Neuron (in vitro differentiated cells): ENCODE results near the gene SFXN5.

Source experiments
- H2AFZ ChIP-seq: one replicate; pipeline ENCODE4 v1.6.1; 2013; ENCODE audit warnings: low read depth, mild to moderate bottlenecking, inconsistent platforms, low read length, moderate library complexity
- H3K27me3 ChIP-seq: one replicate; pipeline ENCODE4 v1.6.1; 2013; ENCODE audit warnings: low read length; ENCODE audit not compliant: insufficient read depth
- H3K36me3 ChIP-seq: one replicate; pipeline ENCODE4 v1.6.1; 2013; ENCODE audit warnings: low read length; ENCODE audit not compliant: insufficient read depth
- H3K4me1 ChIP-seq: one replicate; pipeline ENCODE4 v1.6.1; 2013; ENCODE audit warnings: low read length; ENCODE audit not compliant: insufficient read depth
- H3K4me3 ChIP-seq: 2 replicates; pipeline ENCODE4 v1.5.1; 2013; ENCODE audit warnings: mild to moderate bottlenecking, low read length, moderate library complexity
- H3K9me3 ChIP-seq: one replicate; pipeline ENCODE4 v1.6.1; 2013; ENCODE audit warnings: low read length

The SFXN5 gene

GRCh38 chr2:72955228-72956049, 116.1 kb downstream of the SFXN5 start:
- Histone ChIP-seq H3K36me3 (no peaks in the 10 kb centered on the region), H2AFZ (no peak overlapping the region), H3K9me3 (no peaks in the 10 kb centered on the region), H3K4me3 (no peak overlapping the region), H3K4me1 (peaks cover 13% of the 10 kb centered on the region), H3K27me3 (no peaks in the 10 kb centered on the region)

GRCh38 chr2:72954376-72955227, 116.9 kb downstream of the SFXN5 start:
- Histone ChIP-seq H3K9me3 (no peaks in the 10 kb centered on the region), H3K4me3 (no peak overlapping the region), H3K27me3 (no peaks in the 10 kb centered on the region), H3K36me3 (no peaks in the 10 kb centered on the region), H3K4me1 (peaks cover 13% of the 10 kb centered on the region), H2AFZ (no peak overlapping the region)

GRCh38 chr2:72953976-72954375, 117.5 kb downstream of the SFXN5 start:
- Histone ChIP-seq H3K27me3 (no peaks in the 10 kb centered on the region), H2AFZ (no peak overlapping the region), H3K4me1 (peaks cover 13% of the 10 kb centered on the region), H3K9me3 (no peaks in the 10 kb centered on the region), H3K4me3 (no peak overlapping the region), H3K36me3 (no peaks in the 10 kb centered on the region)

GRCh38 chr2:72953528-72953927, 118.0 kb downstream of the SFXN5 start:
- Histone ChIP-seq H3K4me3 (no peak overlapping the region), H3K9me3 (no peaks in the 10 kb centered on the region), H2AFZ (no peak overlapping the region), H3K4me1 (peaks cover 13% of the 10 kb centered on the region), H3K36me3 (no peaks in the 10 kb centered on the region), H3K27me3 (no peaks in the 10 kb centered on the region)

GRCh38 chr2:72952961-72953360, 118.6 kb downstream of the SFXN5 start:
- Histone ChIP-seq H2AFZ (no peak overlapping the region), H3K4me1 (peaks cover 13% of the 10 kb centered on the region), H3K27me3 (no peaks in the 10 kb centered on the region), H3K36me3 (no peaks in the 10 kb centered on the region), H3K4me3 (no peak overlapping the region), H3K9me3 (no peaks in the 10 kb centered on the region)

GRCh38 chr2:72952110-72952823, 119.2 kb downstream of the SFXN5 start:
- Histone ChIP-seq H3K4me3 (no peak overlapping the region), H3K4me1 (peaks cover 13% of the 10 kb centered on the region), H3K36me3 (no peaks in the 10 kb centered on the region), H3K9me3 (no peaks in the 10 kb centered on the region), H3K27me3 (no peaks in the 10 kb centered on the region), H2AFZ (no peak overlapping the region)

GRCh38 chr2:72951303-72952095, 120.0 kb downstream of the SFXN5 start:
- H3K4me3 ChIP-seq, result no peak overlapping the region
- H3K9me3 ChIP-seq, result no peaks in the 10 kb centered on the region
- H3K4me1 ChIP-seq, result peaks cover 13% of the 10 kb centered on the region
- no peaks in the 10 kb centered on the region for H3K27me3 ChIP-seq
- H2AFZ ChIP-seq, result no peak overlapping the region
- H3K36me3 ChIP-seq, result no peaks in the 10 kb centered on the region

- no peaks in the 10 kb centered on the region for H3K36me3 ChIP-seq
- H3K4me3 ChIP-seq, result no peak overlapping the region
- no peaks in the 10 kb centered on the region for H3K27me3 ChIP-seq
- no peaks in the 10 kb centered on the region for H3K9me3 ChIP-seq
- peaks cover 10% of the 10 kb centered on the region for H3K4me1 ChIP-seq
- no peak overlapping the region for H2AFZ ChIP-seq
Measured at GRCh38 chr2:72950558-72951255, 120.8 kb downstream of the SFXN5 start.

GRCh38 chr2:72949642-72950041, 121.9 kb downstream of the SFXN5 start:
- Histone ChIP-seq H3K4me3 (no peak overlapping the region), H3K36me3 (no peaks in the 10 kb centered on the region), H2AFZ (no peak overlapping the region), H3K4me1 (peaks cover under 1% of the 10 kb centered on the region), H3K27me3 (no peaks in the 10 kb centered on the region), H3K9me3 (no peaks in the 10 kb centered on the region)

GRCh38 chr2:72949045-72949444, 122.5 kb downstream of the SFXN5 start:
- H3K27me3 ChIP-seq, result no peaks in the 10 kb centered on the region
- no peaks in the 10 kb centered on the region for H3K4me1 ChIP-seq
- no peaks in the 10 kb centered on the region for H3K9me3 ChIP-seq
- H2AFZ ChIP-seq, result no peak overlapping the region
- H3K36me3 ChIP-seq, result no peaks in the 10 kb centered on the region
- no peak overlapping the region for H3K4me3 ChIP-seq

- Histone ChIP-seq H3K36me3 (no peaks in the 10 kb centered on the region), H3K9me3 (no peaks in the 10 kb centered on the region), H2AFZ (no peak overlapping the region), H3K4me3 (no peak overlapping the region), H3K27me3 (no peaks in the 10 kb centered on the region), H3K4me1 (no peaks in the 10 kb centered on the region)
Measured at GRCh38 chr2:72947952-72948830, 123.3 kb downstream of the SFXN5 start.
